ENCODE results near the gene KATNAL1.

KATNAL1 gene

DNA sequence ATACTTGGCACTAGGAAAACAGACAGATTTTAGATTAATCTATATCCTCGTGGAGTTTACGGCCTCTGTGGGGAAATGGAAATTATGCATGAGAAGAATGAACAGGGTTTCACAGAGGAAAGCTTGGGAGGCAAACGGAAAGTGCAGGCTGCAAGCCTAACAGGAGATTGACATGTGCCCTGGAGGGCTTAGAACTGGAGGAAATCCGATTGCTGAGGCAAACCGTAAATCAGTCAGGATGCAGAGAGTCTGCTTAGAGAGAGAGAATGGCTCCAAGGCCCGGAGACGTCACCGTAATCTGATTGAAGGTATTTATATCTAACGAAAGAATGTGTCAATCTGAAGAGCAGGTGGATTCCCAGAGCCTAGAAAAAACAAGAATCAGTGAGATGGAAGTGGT, 143.2 kb downstream of the KATNAL1 start:
- no peak for DNase-seq

GRCh38 chr13:30163441-30163840, 143.9 kb downstream of the KATNAL1 start:
- DNase-seq: no peak

GRCh38 chr13:30159446-30159839, 147.9 kb downstream of the KATNAL1 start:
- DNase-seq: no peak

- DNase-seq: no peak
These were observed 148.4 kb downstream of the KATNAL1 start for GRCh38 chr13:30158774-30159445.

DNA sequence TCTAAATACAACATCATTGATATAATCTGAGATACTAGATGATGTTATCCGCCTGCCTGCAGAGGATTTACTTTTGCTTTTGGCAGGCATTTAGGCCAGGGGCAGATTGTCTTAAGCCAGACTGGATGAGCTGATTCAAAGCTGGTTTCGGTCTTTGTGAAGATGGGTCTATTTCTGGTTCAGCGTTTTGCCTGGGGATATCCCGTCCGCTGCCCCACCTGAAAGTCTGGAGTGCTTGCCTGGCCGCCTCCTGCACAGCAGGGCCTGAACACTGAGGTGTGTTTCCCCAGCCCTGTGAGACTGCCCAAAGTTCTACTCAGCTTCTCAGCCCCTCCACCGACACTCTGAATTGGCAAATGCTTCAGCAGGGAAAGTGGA, 149.7 kb downstream of the KATNAL1 start:
- no peak for DNase-seq

DNA sequence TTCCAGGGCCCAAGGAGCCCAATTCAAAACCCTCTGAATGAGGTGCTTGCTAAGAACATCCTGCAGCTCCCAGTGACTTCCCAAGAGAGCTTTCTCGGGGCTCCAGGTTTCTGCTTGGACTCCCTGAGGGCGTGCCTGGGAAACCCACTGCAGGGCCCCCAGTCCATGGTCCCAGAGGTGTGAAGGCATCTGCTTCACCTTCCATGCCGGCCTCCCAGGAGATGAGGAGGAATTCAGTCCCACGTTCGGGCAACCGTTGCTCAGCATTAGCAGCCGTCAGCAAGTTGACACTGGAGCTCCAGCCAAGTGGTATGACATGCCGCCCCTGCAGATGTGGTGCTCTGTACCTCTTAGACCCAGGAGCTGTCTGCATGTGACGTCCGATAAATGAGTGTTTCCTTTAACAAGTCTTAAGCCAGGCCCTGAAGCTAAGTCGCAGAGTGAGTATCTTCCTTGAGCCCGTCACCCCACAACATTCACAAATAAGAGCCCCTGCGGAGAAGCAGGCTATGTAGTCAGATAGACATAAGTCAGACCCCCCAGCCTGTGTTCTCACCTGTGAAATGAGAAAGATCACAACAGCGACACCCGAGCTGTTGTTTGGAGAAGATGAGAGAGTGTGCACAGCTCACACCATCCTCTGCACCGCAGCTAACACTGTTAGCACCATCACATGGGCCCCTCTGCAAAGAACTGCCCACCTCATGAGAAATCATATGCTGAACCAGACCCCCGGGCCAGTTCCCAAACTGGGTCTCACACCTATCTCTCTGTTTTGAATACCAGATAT, 150.3 kb downstream of the KATNAL1 start:
- no peak for DNase-seq

DNA sequence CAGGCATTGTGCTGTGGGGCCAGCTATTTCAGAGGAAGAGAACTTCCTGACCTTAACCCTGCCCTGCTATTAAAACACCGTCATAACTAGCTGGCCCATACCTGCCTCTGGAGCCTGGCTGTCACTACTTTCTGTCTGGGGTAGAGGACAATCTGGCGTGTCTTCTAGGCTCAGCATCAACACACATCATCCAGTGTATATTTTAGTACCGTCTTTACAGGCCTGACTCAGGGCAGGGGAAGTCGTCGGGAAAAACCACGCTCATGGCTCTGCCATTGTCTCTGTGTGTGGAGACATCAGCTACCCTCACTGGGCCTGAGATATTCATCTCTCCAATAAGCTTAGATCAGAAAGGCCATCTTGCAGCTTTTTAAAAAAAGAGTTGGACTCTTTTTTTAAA, 151.1 kb downstream of the KATNAL1 start:
- DNase-seq: no peak

GRCh38 chr13:30154931-30155330, 152.4 kb downstream of the KATNAL1 start:
- DNase-seq: no peak

- no peak for DNase-seq
These were observed 152.8 kb downstream of the KATNAL1 start for GRCh38 chr13:30154531-30154930.

- peak; percentile 37 for DNase-seq
These were observed 153.6 kb downstream of the KATNAL1 start for GRCh38 chr13:30153545-30154426.

Measured in right kidney (tissue), 1 donor.